Activated CD8-positive, alpha-beta T cell treated with anti-CD3 and anti-CD28 coated beads for 36 hours (primary cell): Measurements from ENCODE around the gene RNF187. TPM values are rescaled to one million over a fixed set of nuclear protein-coding genes. Genes with fewer than 3 reads are reported as not detected.

ENCODE experiments used
- ATAC-seq: fragments of 200-7000 bp; cut with Tn5 transposase; one replicate; pipeline ENCODE4 v1.10.0; 2021; ENCODE audit warnings: mild to moderate bottlenecking, moderate library complexity
- CTCF ChIA-PET: fragments of 350-600 bp; sonication (Branson Sonifier 250); formaldehyde crosslinking; loops from one replicate; lab custom pipeline; 2021; ENCODE audit warnings: antibody characterized with exemption; lab: Charles Lee
- POLR2A ChIA-PET: fragments of 350-600 bp; sonication (Branson Sonifier 250); formaldehyde crosslinking; loops from one replicate; lab custom pipeline; 2021; ENCODE audit warnings: antibody characterized with exemption; lab: Charles Lee
- DNase-seq: peaks from one replicate; pipeline ENCODE4 v3.0.0-alpha.2; 2020
- H3K27ac Mint-ChIP-seq: one replicate; pipeline ENCODE4 v1.8.0; 2021; ENCODE audit warnings: mild to moderate bottlenecking, mixed read lengths
- H3K27me3 Mint-ChIP-seq: one replicate; pipeline ENCODE4 v1.8.0; 2021; ENCODE audit warnings: mixed read lengths
- H3K36me3 Mint-ChIP-seq: one replicate; pipeline ENCODE4 v1.8.0; 2021; ENCODE audit warnings: low read depth, mixed read lengths
- H3K4me1 Mint-ChIP-seq: one replicate; pipeline ENCODE4 v1.8.0; 2021; ENCODE audit warnings: low read depth, mixed read lengths
- H3K4me3 Mint-ChIP-seq: one replicate; pipeline ENCODE4 v1.8.0; 2021; ENCODE audit warnings: mild to moderate bottlenecking, moderate library complexity, mixed read lengths
- H3K9me3 Mint-ChIP-seq: one replicate; pipeline ENCODE4 v1.8.0; 2021; ENCODE audit warnings: mixed read lengths
- intact Hi-C: fragments of 100-400 bp; cut with micrococcal nuclease; formaldehyde crosslinking; loops from one replicate; pipeline ENCODE4 v1.10.0; 2022
- total RNA-seq, 2 experiments: library from RNA; stranded (reverse); gene quantifications; one replicate each; pipeline ENCODE4 v1.2.3, GENCODE V29; 2021
- TF ChIP-seq, protein P1 (sequence below): fragments of 200-600 bp; IDR thresholded peaks from one replicate; pipeline ENCODE4 v1.8.0; 2022; ENCODE audit warnings: antibody characterized with exemption, mild to moderate bottlenecking

The RNF187 gene
- total RNA-seq, 2 experiments from 2014 or later: 147 TPM

DNA sequence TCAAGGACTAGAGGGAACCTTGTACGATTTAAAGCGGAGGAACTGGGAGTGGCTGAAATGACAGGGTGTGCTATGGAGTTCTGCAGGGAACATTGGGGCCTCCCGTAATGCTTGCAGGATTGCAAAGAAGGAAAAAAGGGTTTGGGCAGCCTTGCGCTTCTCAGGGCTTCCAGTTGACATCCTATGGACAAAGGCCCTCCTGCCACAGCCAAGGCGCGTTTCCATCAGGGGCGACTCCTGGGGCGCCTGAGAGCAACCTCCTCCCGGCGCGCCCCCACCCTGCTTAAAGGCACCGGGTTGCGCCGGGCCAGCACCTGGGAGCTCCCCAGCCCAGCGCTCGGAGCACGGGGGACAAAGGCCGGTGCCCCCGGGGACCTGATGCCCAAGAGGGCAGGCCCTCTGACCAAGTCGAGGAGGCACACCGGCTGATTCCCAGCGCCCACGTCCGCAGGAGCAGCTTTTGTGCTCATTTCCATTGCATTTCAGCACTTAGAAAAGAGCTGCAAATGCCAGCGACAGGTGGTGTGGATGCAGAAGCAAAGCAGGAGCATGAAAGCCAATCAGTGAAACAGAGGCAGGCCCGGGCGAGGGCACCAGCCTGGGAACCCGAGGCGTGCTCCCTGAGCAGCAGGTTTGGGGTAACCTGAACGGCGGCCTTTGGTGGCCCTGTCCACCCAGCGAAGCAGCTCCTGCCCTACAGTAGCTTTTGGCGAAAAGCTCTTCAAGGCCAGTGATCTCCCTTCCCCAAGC lies 17.6 kb upstream of the RNF187 start:
- no peak for DNase-seq
- CTCF ChIA-PET: interaction anchor here (1.6 kb wide), 1 partner anchor 46 kb away, joined by 5 read pairs; no protein-coding TSS in a partner anchor
- Mint-ChIP-seq H3K36me3 (no peaks in the 10 kb centered on the region), H3K27me3 (peaks cover 14% of the 10 kb centered on the region), H3K9me3 (no peaks in the 10 kb centered on the region), H3K4me1 (peaks cover 44% of the 10 kb centered on the region), H3K4me3 (no peak overlapping the region), H3K27ac (no peak overlapping the region)
- POLR2A ChIA-PET: interaction anchor here (1.2 kb wide), 1 partner anchor 385 kb away, joined by 4 read pairs; no protein-coding TSS in a partner anchor
- TF ChIP-seq, protein P1, sequence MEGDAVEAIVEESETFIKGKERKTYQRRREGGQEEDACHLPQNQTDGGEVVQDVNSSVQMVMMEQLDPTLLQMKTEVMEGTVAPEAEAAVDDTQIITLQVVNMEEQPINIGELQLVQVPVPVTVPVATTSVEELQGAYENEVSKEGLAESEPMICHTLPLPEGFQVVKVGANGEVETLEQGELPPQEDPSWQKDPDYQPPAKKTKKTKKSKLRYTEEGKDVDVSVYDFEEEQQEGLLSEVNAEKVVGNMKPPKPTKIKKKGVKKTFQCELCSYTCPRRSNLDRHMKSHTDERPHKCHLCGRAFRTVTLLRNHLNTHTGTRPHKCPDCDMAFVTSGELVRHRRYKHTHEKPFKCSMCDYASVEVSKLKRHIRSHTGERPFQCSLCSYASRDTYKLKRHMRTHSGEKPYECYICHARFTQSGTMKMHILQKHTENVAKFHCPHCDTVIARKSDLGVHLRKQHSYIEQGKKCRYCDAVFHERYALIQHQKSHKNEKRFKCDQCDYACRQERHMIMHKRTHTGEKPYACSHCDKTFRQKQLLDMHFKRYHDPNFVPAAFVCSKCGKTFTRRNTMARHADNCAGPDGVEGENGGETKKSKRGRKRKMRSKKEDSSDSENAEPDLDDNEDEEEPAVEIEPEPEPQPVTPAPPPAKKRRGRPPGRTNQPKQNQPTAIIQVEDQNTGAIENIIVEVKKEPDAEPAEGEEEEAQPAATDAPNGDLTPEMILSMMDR: no peak
- no peak for ATAC-seq
- intact Hi-C loops: no loop called here

DNA sequence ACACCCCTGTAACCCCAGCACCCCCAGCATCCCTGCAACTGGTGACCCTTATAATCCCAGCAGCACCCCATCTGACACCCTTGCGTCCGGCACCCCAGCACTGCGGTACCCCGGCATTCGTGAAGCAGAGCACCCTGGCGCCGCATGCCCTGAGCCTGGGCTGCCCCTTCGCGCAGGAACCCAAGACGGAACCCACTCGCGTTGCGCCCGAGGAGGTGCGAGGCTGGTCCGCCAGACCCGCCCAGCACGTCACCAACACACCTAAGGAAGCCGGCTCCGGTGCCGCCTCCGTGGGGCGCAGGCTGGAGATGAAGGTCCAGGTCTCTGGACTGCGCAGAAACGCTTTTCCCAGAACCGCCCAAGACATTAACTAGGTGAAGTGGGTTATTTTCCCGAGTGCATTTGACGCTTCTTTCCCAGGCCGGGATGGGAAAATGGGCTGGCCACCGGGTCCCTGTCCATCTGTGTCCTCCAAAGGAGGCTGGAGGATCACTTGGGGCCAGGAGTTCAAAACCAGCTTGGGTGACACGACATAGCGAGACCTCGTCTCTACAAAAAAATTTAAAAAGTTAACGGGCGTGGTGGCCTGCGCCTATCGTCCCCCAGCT lies 15.9 kb upstream of the RNF187 start:
- H3K4me3 Mint-ChIP-seq: no peak overlapping the region
- POLR2A ChIA-PET: interaction anchor here (1.4 to 4.9 kb wide), 3 partner anchors 7 to 15 kb away, joined by 7 to 21 read pairs (median 15); partner anchors contain the start of gene RNF187
- intact Hi-C loops: no loop called here
- no peak overlapping the region for H3K27ac Mint-ChIP-seq
- ATAC-seq (no peak), DNase-seq (no peak)
- H3K4me1 Mint-ChIP-seq: peaks cover 27% of the 10 kb centered on the region
- peaks cover 14% of the 10 kb centered on the region for H3K27me3 Mint-ChIP-seq
- no peaks in the 10 kb centered on the region for H3K36me3 Mint-ChIP-seq
- TF ChIP-seq, protein P1: no peak
- no peaks in the 10 kb centered on the region for H3K9me3 Mint-ChIP-seq
- CTCF ChIA-PET: interaction anchor here (1.1 to 4.6 kb wide), 13 partner anchors 7 to 85 kb away, joined by 3 to 31 read pairs (median 6); partner anchors contain the start of gene RNF187

DNA sequence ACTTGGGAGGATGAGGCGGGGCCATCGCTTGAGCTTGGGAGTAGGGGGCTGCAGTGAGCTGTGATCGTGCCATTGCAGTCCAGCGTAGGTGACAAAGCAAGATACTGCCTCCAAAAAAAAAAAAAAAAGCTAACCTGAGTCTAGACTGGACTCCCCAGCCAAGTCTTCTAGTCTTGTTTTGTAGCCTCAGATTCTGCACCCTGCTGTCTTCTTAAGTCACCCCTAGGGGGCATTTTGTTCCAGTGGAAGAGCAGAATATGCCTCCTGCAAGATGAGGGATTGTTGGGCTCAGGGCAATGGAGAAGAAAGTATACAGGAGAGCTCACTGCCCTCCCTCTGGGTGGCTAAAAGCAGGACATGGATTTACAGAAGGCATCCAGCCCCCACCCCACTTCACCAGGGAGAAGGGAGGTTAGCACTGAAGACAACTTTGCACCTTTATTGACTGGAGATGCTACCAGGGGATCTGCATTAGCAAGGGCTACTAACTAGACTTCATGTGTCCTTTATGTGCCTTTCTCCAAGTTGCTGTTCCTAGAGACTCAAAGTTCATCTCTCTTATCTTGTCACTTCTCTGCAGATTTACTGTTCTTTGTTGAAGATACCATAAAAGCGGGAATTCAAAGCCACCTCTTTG lies 15.3 kb upstream of the RNF187 start:
- ATAC-seq (peak; percentile 81), DNase-seq (peak; percentile 45)
- ChIA-PET CTCF (interaction anchor here (1.1 to 4.6 kb wide), 13 partner anchors 8 to 85 kb away, joined by 3 to 31 read pairs (median 6); partner anchors contain the start of gene RNF187), POLR2A (interaction anchor here (1.4 to 4.9 kb wide), 3 partner anchors 8 to 14 kb away, joined by 7 to 21 read pairs (median 15); partner anchors contain the start of gene RNF187)
- Mint-ChIP-seq H3K27ac (peak overlapping the region; percentile 47), H3K27me3 (peaks cover 14% of the 10 kb centered on the region), H3K36me3 (no peaks in the 10 kb centered on the region), H3K9me3 (no peaks in the 10 kb centered on the region), H3K4me3 (no peak overlapping the region), H3K4me1 (peaks cover 24% of the 10 kb centered on the region)
- intact Hi-C loops: loop anchor here (2.0 kb wide), 1 partner anchor 43 kb away; no protein-coding TSS in a partner anchor
- TF ChIP-seq, protein P1: peak; percentile 71

DNA sequence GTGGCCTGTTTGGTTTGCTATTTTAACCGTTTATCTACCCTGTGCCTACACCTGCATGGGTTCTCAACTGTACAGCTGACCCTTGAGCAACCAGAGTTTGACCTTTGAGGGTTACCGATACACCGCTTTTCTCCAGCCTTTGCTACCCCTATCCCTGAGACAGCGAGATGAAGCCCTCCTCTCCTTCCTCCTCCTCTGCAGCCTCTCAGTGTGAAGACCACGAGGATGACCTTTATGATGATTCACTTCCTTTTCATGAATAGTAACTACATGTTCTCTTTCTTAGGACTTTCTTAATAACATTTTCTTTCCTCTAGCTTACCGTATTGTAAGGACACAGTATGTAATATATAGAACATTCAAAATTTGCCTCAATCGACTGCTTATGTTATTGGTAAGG lies 14.5 kb upstream of the RNF187 start:
- intact Hi-C loops: loop anchor here (2.0 kb wide), 1 partner anchor 42 kb away; no protein-coding TSS in a partner anchor
- Mint-ChIP-seq H3K36me3 (no peaks in the 10 kb centered on the region), H3K27ac (peak overlapping the region; percentile 47), H3K4me1 (peaks cover 24% of the 10 kb centered on the region), H3K9me3 (no peaks in the 10 kb centered on the region), H3K4me3 (peak overlapping the region; percentile 5), H3K27me3 (peaks cover 14% of the 10 kb centered on the region)
- ATAC-seq (peak; percentile 78), DNase-seq (peak; percentile 32)
- CTCF ChIA-PET: interaction anchor here (1.3 to 4.6 kb wide), 10 partner anchors 8 to 40 kb away, joined by 4 to 31 read pairs (median 8); partner anchors contain the start of gene RNF187
- POLR2A ChIA-PET: interaction anchor here (1.0 to 4.9 kb wide), 4 partner anchors 9 to 66 kb away, joined by 3 to 21 read pairs (median 11); partner anchors contain the start of gene RNF187
- TF ChIP-seq, protein P1: no peak
